HUES6 (cell line): ENCODE measurements around the gene SLC18B1.

Source experiments
- H3K27ac ChIP-seq: 2 replicates; pipeline ENCODE4 v1.7.0; 2013; ENCODE audit warnings: low read depth, mild to moderate bottlenecking, low read length, inconsistent platforms
- H3K27me3 ChIP-seq: 2 replicates; pipeline ENCODE4 v1.6.1; 2013; ENCODE audit warnings: low read length; ENCODE audit not compliant: control insufficient read depth, insufficient read depth
- H3K36me3 ChIP-seq: 2 replicates; pipeline ENCODE4 v1.6.1; 2013; ENCODE audit warnings: low read length; ENCODE audit not compliant: control insufficient read depth, insufficient read depth
- H3K4me1 ChIP-seq: 2 replicates; pipeline ENCODE4 v1.6.1; 2013; ENCODE audit warnings: low read length; ENCODE audit not compliant: control insufficient read depth, insufficient read depth
- H3K4me3 ChIP-seq: 2 replicates; pipeline ENCODE4 v1.5.1; 2013; ENCODE audit warnings: low read depth, low read length
- H3K9ac ChIP-seq: one replicate; pipeline ENCODE4 v1.6.1; 2013; ENCODE audit warnings: mild to moderate bottlenecking, low read length
- H3K9me3 ChIP-seq: 2 replicates; pipeline ENCODE4 v1.6.1; 2013; ENCODE audit warnings: low read depth, low read length; ENCODE audit not compliant: control insufficient read depth, insufficient read depth

SLC18B1 gene

GRCh38 chr6:132816660-132817059 is 18.2 kb upstream of the SLC18B1 start:
- H3K9me3 ChIP-seq = no peaks in the 10 kb centered on the region
- H3K4me3 ChIP-seq = peak overlapping the region; percentile 96
- H3K9ac ChIP-seq = no peak overlapping the region
- H3K27ac ChIP-seq = 0 out of 2 replicates have a peak overlapping the region, but pooled peaks have one; percentile 92
- peaks cover 48% of the 10 kb centered on the region for H3K36me3 ChIP-seq
- H3K4me1 ChIP-seq = peaks cover 19% of the 10 kb centered on the region
- no peaks in the 10 kb centered on the region for H3K27me3 ChIP-seq

- Histone ChIP-seq H3K36me3 (peaks cover 48% of the 10 kb centered on the region), H3K9ac (peak overlapping the region; percentile 96), H3K27ac (peak overlapping the region; percentile 92), H3K9me3 (no peaks in the 10 kb centered on the region), H3K4me1 (peaks cover 19% of the 10 kb centered on the region), H3K4me3 (peak overlapping the region; percentile 96), H3K27me3 (no peaks in the 10 kb centered on the region)
Measured at GRCh38 chr6:132814716-132815570, 16.5 kb upstream of the SLC18B1 start.

GRCh38 chr6:132813173-132813856 is 14.9 kb upstream of the SLC18B1 start:
- Histone ChIP-seq H3K4me3 (peak overlapping the region; percentile 96), H3K9me3 (no peaks in the 10 kb centered on the region), H3K27ac (peak overlapping the region; percentile 57), H3K36me3 (peaks cover 39% of the 10 kb centered on the region), H3K27me3 (no peaks in the 10 kb centered on the region), H3K9ac (peak overlapping the region; percentile 96), H3K4me1 (peaks cover 19% of the 10 kb centered on the region)

GRCh38 chr6:132812756-132813172 is 14.3 kb upstream of the SLC18B1 start:
- no peaks in the 10 kb centered on the region for H3K9me3 ChIP-seq
- H3K4me3 ChIP-seq = peak overlapping the region; percentile 96
- H3K9ac ChIP-seq = peak overlapping the region; percentile 96
- H3K36me3 ChIP-seq = peaks cover 34% of the 10 kb centered on the region
- H3K4me1 ChIP-seq = peaks cover 19% of the 10 kb centered on the region
- peak overlapping the region; percentile 57 for H3K27ac ChIP-seq
- H3K27me3 ChIP-seq = no peaks in the 10 kb centered on the region

- Histone ChIP-seq H3K27me3 (no peaks in the 10 kb centered on the region), H3K9me3 (no peaks in the 10 kb centered on the region), H3K4me1 (peaks cover 19% of the 10 kb centered on the region), H3K27ac (0 out of 2 replicates have a peak overlapping the region, but pooled peaks have one; percentile 57), H3K36me3 (peaks cover 29% of the 10 kb centered on the region), H3K4me3 (peak overlapping the region; percentile 96), H3K9ac (peak overlapping the region; percentile 96)
Measured at GRCh38 chr6:132812255-132812732, 13.9 kb upstream of the SLC18B1 start.

- no peaks in the 10 kb centered on the region for H3K27me3 ChIP-seq
- H3K9me3 ChIP-seq = no peaks in the 10 kb centered on the region
- no peak overlapping the region for H3K4me3 ChIP-seq
- H3K27ac ChIP-seq = no peak overlapping the region
- H3K4me1 ChIP-seq = peaks cover 14% of the 10 kb centered on the region
- peaks cover 19% of the 10 kb centered on the region for H3K36me3 ChIP-seq
- no peak overlapping the region for H3K9ac ChIP-seq
Measured at GRCh38 chr6:132811276-132811675, 12.8 kb upstream of the SLC18B1 start.

GRCh38 chr6:132805548-132805947 is 7.1 kb upstream of the SLC18B1 start:
- Histone ChIP-seq H3K4me3 (no peak overlapping the region), H3K27ac (no peak overlapping the region), H3K4me1 (no peaks in the 10 kb centered on the region), H3K9me3 (no peaks in the 10 kb centered on the region), H3K27me3 (no peaks in the 10 kb centered on the region), H3K36me3 (no peaks in the 10 kb centered on the region), H3K9ac (no peak overlapping the region)

- Histone ChIP-seq H3K36me3 (no peaks in the 10 kb centered on the region), H3K27me3 (no peaks in the 10 kb centered on the region), H3K9me3 (no peaks in the 10 kb centered on the region), H3K4me3 (no peak overlapping the region), H3K4me1 (no peaks in the 10 kb centered on the region), H3K9ac (no peak overlapping the region), H3K27ac (no peak overlapping the region)
Measured at GRCh38 chr6:132804251-132804650, 5.8 kb upstream of the SLC18B1 start.

- H3K4me1 ChIP-seq = no peaks in the 10 kb centered on the region
- H3K27ac ChIP-seq = no peak overlapping the region
- H3K36me3 ChIP-seq = peaks cover under 1% of the 10 kb centered on the region; the same call in 1 of the 2 replicates
- no peak overlapping the region for H3K9ac ChIP-seq
- H3K9me3 ChIP-seq = no peaks in the 10 kb centered on the region
- H3K4me3 ChIP-seq = no peak overlapping the region
- H3K27me3 ChIP-seq = no peaks in the 10 kb centered on the region
Measured at GRCh38 chr6:132800656-132801055, 2.2 kb upstream of the SLC18B1 start.

- Histone ChIP-seq H3K27ac (peak overlapping the region; percentile 13; the same call in 1 of the 2 replicates), H3K9me3 (no peaks in the 10 kb centered on the region), H3K4me3 (peak overlapping the region; percentile 98), H3K27me3 (no peaks in the 10 kb centered on the region), H3K9ac (peak overlapping the region; percentile 53), H3K36me3 (peaks cover 13% of the 10 kb centered on the region; the same call in 1 of the 2 replicates), H3K4me1 (no peaks in the 10 kb centered on the region)
Measured at GRCh38 chr6:132798869-132799538, 567 bp upstream of the SLC18B1 start.
